MG63 (cell line): ENCODE measurements around the gene FAAP100. TPM values are rescaled to one million over a fixed set of nuclear protein-coding genes. Genes with fewer than 3 reads are reported as not detected.

Source experiments
- DNase-seq: peaks from one replicate; pipeline ENCODE4 v3.0.0-alpha.2; 2020
- H3K27me3 ChIP-seq: fragments of 250-450 bp; sonication (Bioruptor Pico); 2 replicates; pipeline ENCODE4 v1.5.1; 2020; ENCODE audit warnings: mild to moderate bottlenecking, moderate library complexity
- H3K36me3 ChIP-seq: fragments of 250-450 bp; sonication (Bioruptor Pico); 2 replicates; pipeline ENCODE4 v1.5.1; 2020; ENCODE audit warnings: mild to moderate bottlenecking, moderate library complexity
- H3K4me3 ChIP-seq: fragments of 250-450 bp; sonication (Bioruptor Pico); 2 replicates; pipeline ENCODE4 v1.5.1; 2020; ENCODE audit warnings: mild to moderate bottlenecking, moderate library complexity
- H3K9me3 ChIP-seq: fragments of 250-450 bp; sonication (Bioruptor Pico); 2 replicates; pipeline ENCODE4 v1.5.1; 2020; ENCODE audit warnings: mild to moderate bottlenecking, moderate library complexity
- total RNA-seq: library from RNA; depleted of rRNA; stranded (reverse); fragments of >200 nt; shearing (Covaris generic); gene quantifications from 2 replicates; pipeline ENCODE4 v1.2.3, GENCODE V29; 2014; ENCODE audit warnings: low replicate concordance

FAAP100 gene
- total RNA-seq, 1 experiment from 2014 or later: 41.7 TPM

DNA sequence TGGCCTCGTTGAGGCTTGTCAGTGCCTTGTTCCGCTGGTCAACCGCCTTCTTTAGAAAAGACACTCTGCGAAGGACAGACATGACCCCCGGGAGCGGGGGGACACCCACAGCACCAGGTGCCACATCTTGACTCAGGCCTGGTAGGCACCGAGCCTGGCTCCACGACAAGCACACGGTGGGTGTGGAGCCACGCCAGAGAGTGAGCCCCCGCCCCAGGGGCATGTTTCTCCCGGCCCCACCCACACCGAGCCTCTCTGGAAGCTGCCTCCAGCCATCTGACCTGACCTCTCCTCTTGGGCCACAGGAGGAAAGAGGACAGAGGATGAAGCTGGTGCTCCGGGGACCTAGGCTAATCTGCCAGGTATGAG, 4.6 kb downstream of the FAAP100 start:
- DNase-seq: no peak
- Histone ChIP-seq H3K4me3 (no peak overlapping the region), H3K27me3 (no peaks in the 10 kb centered on the region), H3K9me3 (no peaks in the 10 kb centered on the region), H3K36me3 (peaks cover 88% of the 10 kb centered on the region)

DNA sequence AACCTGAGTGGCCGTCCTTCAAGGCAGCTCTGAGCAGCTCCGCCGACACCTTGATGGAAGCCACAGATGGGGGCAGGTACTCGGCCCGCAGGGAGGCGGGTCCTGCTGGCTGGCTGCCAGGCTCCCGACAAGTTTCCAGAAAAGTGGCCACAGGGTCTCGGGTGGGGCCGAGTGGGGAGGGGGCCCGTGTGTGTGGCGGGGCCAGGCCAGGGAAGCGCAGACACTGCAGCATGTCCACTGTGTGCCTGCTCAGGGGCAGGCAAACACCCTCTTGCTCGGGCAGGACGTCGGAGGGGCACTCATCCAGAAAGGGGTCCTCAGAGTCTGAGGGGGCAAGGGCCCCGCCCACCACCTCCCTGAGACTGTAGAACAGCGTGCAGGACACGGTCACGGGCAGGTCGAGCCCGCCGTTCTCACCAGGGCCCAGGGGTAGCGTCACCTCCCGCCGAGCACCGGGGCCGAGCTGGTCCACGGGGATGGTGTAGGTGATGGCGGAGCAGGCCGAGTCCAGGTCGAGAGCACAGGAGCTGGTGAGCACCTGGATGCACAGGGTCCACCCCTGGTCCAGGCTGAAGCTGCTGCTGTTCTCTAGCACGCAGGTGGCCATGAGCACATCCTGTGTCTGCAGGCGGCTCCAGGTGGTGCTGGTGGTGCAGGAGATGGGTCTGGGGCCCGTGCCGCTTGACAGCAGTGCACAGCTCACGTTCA, 5.1 kb downstream of the FAAP100 start:
- DNase-seq: no peak
- Histone ChIP-seq H3K4me3 (no peak overlapping the region), H3K9me3 (no peaks in the 10 kb centered on the region), H3K27me3 (no peaks in the 10 kb centered on the region), H3K36me3 (peaks cover 89% of the 10 kb centered on the region)

DNA sequence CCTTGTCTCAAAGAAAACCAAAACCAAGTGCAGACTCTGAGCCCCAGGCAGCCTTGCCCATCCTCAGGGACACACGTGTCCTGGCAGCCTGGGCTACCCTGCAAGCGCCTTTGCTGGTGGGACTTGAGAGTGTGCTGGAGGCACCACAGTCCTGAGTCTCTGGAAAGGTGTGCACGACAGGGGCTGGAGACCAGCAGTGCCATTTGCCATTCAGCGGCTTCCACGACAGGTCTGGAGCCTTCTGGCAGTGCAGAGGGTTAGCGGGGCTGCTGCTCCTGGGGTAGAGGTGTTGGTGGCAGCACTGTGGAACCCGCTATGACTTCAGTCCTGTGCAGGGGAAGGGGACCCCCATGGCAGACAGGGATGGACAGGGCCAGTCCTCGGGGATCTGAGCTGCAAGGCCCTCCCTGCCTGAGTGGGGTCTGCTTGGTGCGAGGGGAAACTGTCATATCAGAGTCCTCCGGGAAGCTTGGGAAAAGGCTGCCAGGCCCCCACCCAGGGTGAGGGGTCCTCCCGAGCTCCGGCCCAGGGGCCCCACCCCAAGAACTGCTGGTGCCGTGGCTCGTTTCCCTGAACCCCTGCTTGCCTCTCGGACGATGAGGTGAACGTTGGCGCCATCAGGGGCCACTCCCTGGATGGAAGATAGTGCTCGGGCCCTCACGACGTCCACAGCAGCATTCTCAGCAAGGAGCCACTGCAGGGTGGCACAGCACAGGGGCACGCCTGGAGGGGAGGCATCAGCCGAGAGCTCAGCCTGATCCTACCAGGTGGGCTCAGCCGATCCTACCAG, 6.8 kb downstream of the FAAP100 start:
- DNase-seq: no peak
- no peaks in the 10 kb centered on the region for H3K27me3 ChIP-seq
- H3K9me3 ChIP-seq: no peaks in the 10 kb centered on the region
- no peak overlapping the region for H3K4me3 ChIP-seq
- H3K36me3 ChIP-seq: peaks cover 89% of the 10 kb centered on the region

DNA sequence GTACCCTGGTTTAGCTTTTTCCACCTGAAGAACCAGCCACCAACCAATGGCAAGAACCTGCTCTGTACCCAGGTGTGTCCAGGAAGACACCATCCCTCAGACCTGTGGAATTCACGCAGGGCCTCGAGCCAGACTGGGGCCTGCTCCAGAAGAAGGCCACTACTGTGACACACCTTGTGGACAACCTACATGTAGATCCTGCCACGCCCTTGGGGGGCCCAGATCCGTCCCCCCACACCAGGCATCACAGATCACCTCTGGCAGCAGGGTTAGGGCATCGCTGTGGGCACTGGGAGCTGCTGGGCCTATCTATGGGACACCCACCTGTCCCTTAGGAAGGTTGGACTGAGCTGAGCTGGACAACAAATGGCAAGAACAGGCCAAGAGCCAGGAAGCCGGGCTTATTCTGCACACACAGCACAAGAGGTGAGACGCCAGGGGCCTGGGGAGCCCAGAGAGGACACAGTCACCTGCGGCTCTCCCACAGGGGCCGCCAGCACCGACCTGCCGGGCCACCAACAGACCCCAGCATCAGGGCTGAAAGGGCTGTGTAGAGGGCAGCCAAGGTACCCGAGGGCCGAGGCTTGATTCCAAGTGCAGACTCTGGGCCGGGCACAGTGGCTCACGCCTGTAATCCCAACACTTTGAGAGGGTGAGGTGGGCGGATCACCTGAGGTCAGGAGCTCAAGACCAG, 7.7 kb downstream of the FAAP100 start:
- no peak for DNase-seq
- Histone ChIP-seq H3K9me3 (no peaks in the 10 kb centered on the region), H3K36me3 (peaks cover 87% of the 10 kb centered on the region), H3K4me3 (no peak overlapping the region), H3K27me3 (no peaks in the 10 kb centered on the region)

DNA sequence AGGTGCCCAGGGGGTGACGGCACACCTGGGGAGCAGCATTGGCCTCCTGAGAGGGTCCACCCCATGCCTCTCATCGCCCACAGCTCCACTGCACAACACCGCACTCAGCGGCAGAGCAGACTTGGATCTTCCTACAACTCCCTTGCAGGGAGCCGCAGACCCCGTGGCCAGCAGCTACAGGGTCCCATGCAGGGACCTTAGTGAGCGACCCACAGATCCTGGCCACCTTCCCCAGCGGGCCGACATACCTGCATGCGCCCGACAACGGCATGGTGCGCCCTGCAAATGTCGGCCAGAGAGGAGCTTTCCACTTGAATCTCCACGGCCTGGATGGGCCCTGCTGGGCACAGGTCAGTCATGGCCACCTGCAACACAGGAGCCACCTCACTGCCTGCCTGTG, 8.4 kb downstream of the FAAP100 start:
- no peak for DNase-seq
- Histone ChIP-seq H3K36me3 (peaks cover 84% of the 10 kb centered on the region), H3K27me3 (no peaks in the 10 kb centered on the region), H3K4me3 (no peak overlapping the region), H3K9me3 (no peaks in the 10 kb centered on the region)

DNA sequence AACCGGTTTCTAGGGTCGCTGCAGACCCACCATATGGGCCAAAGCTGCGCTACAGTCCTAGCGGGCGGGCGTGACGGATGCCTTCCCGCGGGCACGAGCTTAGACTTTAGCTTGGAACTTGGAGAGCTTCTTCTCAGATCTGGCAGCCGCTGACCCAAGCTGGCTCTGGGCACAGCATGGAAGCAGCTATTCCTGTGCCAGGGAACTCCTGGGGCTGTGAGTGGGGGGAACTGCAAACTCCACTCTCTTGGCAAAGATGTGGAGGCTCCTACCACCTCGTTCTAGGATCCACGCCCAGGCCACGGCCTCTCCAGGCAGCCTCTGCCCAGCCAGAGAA, 8.8 kb downstream of the FAAP100 start:
- H3K27me3 ChIP-seq: no peaks in the 10 kb centered on the region
- peaks cover 80% of the 10 kb centered on the region for H3K36me3 ChIP-seq
- no peak overlapping the region for H3K4me3 ChIP-seq
- no peaks in the 10 kb centered on the region for H3K9me3 ChIP-seq
- DNase-seq: peak; percentile 49

DNA sequence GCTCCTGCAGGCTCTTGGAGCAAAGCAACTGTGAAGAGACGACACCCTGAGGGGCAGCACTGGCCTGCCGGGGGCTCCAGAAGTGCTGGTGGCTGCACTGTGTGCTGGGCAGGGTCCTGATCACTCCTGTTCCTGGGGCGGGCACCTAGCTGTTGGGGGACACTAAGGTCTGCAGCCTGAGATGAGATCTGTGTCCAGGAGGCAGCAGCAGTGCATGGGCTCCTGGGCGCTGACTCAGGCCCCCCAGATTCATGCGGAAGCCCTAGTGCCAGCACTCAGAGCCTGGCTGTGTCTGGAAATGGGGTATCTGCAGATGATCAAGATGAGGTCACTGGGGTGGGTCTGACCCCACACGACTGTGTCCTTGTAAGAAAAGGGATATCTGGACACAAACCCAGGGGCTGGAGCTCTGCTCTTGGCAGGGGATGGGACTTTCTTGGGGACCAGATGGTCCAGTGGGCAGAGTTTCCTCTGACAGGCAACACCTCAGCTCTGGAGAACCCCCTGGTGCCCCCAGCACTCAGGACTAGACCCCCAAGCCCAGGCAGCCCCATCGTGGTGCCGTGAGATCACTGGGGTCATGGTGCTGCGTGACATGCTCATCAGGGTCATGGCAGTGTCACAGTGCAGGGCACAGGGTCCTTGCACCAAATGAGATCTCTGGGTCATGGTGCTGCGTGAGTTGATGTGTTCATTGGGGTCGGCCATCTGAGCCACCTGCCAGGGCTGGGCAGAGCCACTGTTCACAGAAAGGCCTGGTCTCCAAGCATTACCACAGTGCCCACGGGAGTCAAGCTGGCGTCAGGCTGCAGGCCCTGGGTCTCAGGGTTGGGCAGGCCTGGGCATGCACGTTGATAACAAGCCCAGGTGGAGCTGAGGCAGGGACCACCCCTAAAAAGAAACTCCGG, 9.5 kb downstream of the FAAP100 start:
- Histone ChIP-seq H3K36me3 (peaks cover 75% of the 10 kb centered on the region), H3K9me3 (no peaks in the 10 kb centered on the region), H3K27me3 (no peaks in the 10 kb centered on the region), H3K4me3 (no peak overlapping the region)
- no peak for DNase-seq

DNA sequence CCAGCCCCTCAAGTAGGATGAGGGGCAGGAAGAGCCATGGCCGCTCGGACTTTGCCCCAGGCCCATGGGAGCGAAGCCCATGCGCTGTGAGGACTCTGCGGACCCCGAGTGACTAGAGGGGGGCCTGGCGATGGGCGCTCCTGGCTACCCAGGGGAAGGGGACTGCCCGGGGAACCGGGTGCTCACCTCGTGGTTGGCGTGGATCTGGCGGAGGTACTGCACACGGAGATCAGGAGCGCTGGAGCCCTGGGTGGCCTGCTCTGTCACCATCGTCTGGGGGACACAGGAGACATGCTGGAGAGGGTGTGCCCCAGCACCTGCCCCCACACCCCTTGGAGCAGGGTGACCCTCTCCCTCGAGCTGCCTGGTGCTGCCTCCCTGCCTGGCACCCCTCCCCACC, 11.0 kb downstream of the FAAP100 start:
- no peaks in the 10 kb centered on the region for H3K9me3 ChIP-seq
- peaks cover 60% of the 10 kb centered on the region for H3K36me3 ChIP-seq
- no peak for DNase-seq
- H3K27me3 ChIP-seq: no peaks in the 10 kb centered on the region
- no peak overlapping the region for H3K4me3 ChIP-seq

DNA sequence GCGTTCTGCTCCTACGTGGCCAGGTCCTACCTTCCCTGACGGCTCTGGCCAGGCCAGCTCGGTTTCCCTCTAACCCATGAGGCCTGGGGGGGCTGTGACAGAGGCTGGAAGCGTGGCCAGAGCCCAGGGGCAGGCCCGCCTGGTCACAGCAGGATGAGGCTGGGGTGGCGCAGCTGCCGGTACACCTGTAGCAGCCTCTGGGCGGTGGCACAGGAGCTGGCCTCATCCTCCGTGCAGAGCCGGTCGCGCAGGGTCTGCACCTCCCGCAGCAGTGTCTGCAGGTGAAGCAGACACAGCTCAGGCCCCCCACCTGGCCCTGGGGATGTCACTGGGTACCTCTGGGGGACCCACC, 11.5 kb downstream of the FAAP100 start:
- Histone ChIP-seq H3K36me3 (peaks cover 55% of the 10 kb centered on the region), H3K9me3 (no peaks in the 10 kb centered on the region), H3K4me3 (no peak overlapping the region), H3K27me3 (no peaks in the 10 kb centered on the region)
- no peak for DNase-seq

DNA sequence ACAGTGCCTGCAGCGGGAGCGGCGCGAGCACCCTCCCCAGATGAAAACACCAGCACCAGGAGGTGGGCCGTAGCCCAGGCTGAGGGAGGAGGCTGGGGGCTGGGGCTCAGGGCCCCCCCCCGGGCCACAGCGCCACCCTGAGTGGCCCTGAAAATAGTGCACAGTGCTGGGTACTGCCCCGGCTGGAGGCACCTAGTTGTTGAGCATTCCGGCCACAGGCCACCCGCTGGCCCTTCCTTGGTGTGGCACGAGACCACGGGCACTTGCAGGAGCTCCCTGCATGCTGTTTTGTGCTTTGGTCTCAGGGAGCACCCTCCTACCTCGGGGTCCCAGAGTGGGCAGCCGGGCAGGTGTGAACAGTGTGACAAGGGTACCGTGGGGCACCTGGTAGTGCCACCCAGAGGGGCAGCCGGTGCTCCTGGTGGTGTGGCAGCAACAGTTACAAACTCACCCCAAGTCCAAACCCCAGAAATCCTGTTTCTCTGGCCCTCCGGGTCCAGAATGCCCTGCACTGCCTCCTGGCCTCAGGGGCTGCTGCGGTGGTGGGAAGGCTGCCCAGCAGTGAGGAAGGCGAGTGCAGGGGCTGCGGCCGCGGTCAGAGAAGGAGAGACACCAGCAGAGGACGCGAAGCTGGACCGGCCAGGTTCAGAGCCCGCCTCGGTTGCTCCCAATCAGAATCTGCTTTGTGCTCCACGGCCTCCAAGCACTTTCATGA, 12.0 kb downstream of the FAAP100 start:
- Histone ChIP-seq H3K36me3 (peaks cover 50% of the 10 kb centered on the region), H3K9me3 (no peaks in the 10 kb centered on the region)
- no peak for DNase-seq

DNA sequence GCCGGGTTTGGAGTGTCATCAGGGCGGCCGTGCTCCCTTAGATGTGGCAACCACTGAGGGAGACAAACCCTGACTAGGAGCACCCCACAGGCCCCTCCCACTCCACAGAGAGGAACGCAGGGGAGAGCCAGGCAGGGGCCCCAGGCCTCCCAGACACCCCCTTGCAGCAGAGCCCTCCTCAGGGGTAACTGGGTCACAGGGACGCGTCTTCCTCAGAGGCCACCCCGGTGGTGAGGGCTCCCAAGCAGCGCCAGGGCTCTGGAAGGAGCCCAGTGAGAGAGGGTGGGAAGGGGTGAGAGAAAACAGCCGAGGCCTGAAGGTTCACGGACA, 12.6 kb downstream of the FAAP100 start:
- H3K27me3 ChIP-seq: no peaks in the 10 kb centered on the region
- no peaks in the 10 kb centered on the region for H3K9me3 ChIP-seq
- DNase-seq: no peak
- peaks cover 44% of the 10 kb centered on the region for H3K36me3 ChIP-seq
- no peak overlapping the region for H3K4me3 ChIP-seq

More for the DNA sequence above, 12.0 kb downstream of the FAAP100 start:
- no peak overlapping the region for H3K4me3 ChIP-seq
- no peaks in the 10 kb centered on the region for H3K27me3 ChIP-seq

DNA sequence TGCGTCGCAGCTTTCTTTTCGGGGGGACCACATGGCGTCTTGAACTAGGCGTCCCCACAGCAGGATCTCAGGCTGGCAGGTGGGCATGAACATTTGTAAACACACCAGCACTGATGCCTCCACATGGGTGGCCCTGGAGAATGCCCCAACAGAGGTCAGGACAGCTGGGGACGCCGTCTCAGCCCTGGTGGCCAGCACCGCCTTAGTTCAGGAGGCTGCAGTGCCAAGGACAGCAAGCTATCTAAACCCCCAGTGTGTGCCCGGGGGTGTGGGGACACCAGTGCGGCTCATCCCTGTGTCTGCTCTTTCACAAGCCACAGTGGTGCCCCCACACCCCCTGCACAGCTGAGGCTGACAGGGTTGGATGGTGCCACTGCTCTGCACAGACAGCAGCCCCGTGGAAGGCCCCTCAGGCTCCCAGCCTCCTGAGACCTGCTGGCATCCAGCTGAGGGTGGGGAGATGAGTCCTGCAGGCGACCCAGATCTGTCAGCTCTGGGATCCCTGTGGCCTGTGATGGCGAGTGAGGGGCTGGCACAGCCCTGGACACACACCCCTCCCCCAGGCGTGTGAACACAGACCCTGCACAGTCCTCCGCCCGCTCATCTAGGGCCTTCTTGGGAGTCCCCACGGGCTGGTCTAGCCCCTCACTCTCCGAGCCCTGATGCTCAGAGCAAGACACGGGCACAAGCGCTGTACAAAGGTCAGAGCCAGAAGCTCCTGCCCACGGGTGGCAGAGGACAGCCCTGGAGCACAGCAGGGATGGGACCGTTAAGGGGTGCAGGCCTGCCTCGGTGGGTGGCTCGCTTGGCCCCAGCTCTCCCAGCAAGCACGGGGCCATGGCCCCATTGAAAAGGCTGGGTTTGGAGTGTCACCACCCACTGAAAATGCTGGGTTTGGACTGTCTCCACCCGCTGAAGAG, 13.2 kb downstream of the FAAP100 start:
- Histone ChIP-seq H3K36me3 (peaks cover 38% of the 10 kb centered on the region), H3K4me3 (no peak overlapping the region), H3K9me3 (no peaks in the 10 kb centered on the region), H3K27me3 (no peaks in the 10 kb centered on the region)
- DNase-seq: no peak

DNA sequence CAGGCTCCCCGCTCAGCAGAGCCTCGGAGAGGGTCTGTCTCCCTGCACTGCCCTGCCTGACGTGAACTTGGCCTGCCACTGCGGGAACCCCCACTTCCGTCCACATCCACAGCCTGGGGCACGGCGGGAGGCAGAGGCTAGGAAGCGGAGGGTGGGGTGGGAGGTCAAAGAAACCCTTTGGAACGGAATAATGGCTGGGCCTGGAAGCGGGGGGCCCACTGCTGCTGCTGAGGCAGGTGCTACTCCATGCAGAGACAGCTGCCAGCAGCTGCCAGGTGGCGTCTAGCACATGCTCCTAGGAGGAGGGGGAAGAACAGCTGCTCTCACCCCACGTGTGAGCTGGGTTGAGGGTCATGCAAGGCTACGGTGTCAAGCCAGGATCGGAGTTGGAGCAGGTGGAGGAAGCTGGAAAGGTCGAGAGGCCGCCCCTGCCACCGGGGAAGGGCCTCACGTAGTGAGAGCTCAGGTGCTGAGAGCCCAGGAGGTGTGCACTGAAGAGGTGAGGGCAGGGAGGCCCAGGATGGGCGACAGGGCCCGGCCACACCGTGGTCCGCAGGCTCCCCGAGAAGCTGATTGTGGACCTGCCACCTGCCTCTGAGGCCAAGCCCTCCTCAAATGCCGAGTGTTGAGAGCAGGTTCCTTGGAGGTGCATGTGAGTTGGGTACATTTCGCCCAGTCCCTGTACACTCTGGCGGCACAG, 14.1 kb downstream of the FAAP100 start:
- peaks cover 29% of the 10 kb centered on the region for H3K36me3 ChIP-seq
- H3K9me3 ChIP-seq: no peaks in the 10 kb centered on the region
- no peak for DNase-seq
- H3K27me3 ChIP-seq: no peaks in the 10 kb centered on the region
- H3K4me3 ChIP-seq: no peak overlapping the region

DNA sequence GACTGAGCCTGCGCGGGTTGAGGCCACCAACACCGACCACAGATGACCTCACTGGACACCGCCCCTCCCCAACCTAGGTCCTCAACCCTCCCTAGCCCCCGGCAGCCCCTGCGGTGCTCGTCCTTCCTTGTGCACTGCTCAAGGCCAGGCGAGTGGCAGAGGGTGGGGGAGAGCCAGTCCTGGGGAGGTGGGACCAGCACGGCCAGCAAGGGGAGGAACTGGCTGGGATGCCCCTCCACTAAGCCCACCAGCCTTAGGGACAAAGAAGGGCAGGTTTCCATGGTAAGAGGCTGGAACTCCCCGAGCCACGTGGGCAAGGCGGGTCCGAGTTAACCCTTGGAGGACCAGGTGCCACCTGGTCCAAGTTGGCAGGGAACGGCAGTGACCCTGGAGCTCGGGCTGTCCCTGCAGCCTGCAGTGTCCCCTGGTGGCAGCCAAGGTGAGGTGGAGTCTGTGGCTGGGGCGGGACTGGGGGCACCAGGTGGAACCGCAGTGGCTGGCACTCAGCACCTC, 14.8 kb downstream of the FAAP100 start:
- peaks cover 24% of the 10 kb centered on the region for H3K36me3 ChIP-seq
- no peak for DNase-seq
- no peak overlapping the region for H3K4me3 ChIP-seq

More for the DNA sequence above, 14.8 kb downstream of the FAAP100 start:
- Histone ChIP-seq H3K27me3 (no peaks in the 10 kb centered on the region), H3K9me3 (no peaks in the 10 kb centered on the region)
